RKO (cell line): ENCODE measurements around the gene TNNT2.

Experiments used
- DNase-seq: peaks from one replicate; pipeline ENCODE4 v3.0.0-alpha.2; 2016; ENCODE audit warnings: low spot score

The TNNT2 gene

DNA sequence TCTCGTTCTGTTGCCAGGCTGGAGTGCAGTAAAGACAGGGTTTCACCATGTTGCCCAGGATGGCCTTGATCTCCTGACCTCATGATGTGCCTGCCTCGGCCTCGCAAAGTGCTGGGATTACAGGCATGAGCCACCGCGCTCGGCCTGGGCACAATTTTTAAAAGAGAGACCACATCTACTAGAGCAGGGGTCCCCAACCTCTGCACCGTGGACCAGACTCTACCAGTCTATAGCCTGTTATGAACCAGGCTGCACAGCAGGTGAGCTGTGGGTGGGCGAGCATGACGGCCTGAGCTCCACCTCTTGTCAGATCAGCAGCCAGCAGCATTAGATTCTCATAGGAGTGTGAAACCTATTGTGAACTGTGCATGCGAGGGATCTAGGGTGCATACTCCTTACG is 20.8 kb downstream of the TNNT2 start:
- DNase-seq: no peak

DNA sequence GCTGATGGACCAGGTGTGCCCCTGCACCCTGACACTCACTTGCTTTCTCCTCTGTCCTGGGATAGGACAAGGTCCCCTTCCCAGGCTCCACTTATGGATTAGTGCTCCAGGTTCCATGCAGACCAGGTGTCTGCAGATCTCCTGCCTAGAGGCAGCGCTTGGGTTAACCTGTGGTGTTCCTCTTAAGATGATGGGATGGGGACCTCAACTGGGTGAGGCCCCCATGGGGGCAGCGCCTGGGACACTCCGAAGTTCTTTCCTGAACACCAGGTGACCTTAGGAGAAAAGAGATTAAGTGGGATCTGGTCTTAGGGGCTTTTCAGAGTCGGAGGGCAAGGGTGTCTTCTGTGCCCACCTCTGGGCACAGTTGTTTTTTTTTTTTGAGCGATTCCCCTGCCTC is 21.2 kb downstream of the TNNT2 start:
- no peak for DNase-seq

DNA sequence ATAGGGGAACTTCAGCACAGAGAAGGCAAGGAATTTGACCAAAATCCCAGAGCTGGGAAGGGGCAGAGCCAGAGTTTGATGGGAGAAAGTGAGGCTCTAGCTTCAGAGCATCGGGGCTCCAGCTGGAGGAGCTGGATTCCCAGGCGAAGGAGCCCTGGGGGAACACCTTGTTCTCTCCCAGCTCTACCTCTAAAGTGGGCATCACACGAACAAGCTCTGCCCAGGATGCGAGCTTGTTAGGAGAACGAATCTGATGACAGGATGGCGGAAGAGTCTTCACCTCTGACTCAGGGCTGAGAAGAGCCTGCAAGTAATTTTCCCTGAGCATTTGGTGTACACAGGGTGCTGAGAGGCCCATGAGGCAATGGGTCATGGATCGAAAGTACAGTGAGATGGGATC is 22.0 kb downstream of the TNNT2 start:
- no peak for DNase-seq

DNA sequence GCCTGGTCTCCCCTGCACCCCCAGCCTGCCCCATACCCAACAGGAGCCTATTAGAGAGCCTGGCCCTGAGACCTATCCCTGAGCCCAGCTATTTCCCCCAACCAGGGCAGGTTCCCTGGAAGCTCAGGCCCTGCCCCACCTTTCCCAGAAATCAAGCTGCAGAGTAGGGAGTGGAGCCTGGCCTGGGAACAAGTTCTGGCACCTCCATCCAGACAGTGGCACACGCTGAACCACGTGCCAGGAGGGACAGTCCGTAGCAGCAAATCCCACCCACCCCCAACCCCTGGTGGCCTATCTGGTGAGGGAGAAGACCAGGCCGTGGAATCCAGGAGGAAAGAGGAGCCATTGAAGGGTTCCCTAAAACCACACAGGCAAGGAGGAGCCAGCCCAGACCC is 22.6 kb downstream of the TNNT2 start:
- no peak for DNase-seq

DNA sequence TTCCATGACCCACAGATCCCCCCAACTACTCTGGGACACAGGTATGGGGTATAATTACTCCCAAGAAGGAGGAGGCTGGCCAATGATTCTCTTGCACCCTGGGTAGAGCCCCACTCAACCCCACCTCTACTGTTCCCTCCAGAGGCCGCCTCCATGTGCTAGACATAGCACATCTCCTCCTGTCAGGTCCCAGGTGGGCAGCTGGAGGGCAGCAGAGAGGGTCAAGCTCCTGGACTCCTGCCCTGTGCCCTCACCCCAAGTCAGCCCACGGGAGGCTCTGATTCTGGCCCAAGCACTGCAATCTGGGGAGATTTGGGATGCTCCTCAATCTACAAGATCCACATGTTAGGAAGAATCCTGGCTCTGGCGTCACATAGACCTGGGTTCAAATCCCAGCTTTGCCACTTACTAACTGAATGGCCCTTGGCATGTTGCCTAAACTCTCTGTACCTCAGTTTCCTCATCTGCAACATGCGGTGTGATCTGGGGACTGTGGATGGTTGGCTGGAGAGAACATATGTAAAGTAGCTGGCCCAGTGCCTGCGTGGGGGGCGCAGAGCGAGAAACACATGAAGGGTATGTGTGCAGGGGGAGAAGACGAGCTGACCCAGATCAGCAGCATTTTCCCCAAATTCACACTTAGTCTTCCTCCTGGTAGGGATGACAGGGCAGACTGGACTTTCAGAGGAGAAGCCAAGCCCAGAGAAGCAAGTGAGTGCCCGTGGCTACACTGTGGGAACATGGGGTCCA is 23.2 kb downstream of the TNNT2 start:
- no peak for DNase-seq

DNA sequence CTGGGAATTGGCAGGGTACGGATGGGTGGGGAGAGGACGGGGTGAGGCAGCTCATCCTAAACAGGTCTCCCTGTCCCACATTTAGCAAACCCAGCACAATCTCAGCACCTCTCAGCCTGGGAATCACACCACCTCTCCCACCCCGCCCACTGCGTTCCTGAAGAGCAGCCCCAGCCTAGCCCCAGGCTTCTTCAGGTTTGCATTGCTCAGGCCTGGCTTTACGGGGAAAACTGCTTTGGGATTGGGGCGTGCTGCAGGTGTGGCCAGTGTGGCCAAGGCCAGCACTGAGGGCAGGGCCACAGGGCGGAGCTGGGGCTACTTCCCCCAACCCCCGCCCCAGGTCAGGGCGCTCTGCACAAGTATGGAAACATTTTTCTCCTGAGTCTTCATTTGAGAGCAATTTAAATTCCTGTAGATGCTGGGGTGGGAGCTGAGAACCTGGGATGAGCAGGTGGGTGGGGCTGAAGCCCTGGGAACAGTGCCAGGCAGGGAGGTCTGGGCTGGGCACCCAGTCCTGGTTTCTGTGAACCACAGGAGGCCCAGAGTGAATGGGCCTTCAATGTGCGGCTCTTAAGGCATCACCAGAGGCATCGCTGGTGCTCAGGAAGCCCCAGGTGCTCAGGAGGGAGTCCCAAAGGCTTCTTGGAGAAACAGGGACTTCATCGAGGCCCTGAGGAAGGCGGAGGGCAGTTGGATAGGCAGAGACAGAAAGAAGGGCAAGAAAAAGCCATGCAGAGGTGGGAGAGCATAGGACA is 24.1 kb downstream of the TNNT2 start:
- no peak for DNase-seq

DNA sequence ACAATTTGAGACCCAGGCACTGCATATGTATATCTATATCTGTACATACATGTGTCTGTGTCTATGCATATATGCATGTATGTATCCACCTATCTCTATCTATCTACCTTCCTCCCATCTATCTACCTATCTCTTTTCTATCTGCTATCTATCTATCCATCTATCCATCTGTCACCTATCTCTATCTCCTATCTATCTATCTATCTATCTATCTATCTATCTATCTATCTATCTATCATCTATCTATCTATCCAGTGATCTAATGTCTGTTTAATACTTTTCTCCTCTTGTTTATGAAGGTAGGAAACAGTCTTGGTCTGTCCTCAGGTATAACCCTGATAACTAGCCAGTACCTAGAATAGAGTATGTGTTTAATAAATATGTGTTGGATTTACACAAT is 25.9 kb downstream of the TNNT2 start:
- DNase-seq: no peak

DNA sequence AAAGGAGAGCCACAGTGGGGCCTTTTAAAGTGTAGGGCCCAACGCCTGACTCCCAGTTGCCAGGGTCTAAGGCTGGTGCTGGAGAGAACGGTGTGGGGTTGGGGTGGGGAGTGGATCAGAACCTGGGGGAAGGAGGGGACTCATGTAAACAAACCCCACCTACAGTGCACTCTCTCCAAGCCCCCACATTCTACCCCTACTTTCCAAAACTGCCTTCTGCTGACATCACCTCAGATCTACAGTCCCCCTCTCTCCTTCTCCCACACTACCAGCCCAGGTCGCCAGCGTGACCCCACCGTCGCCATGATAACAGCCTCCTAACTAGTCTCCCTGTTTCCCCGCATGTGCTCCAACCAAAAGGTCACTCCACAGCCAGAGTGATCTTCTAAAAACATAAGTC is 26.6 kb downstream of the TNNT2 start:
- no peak for DNase-seq

DNA sequence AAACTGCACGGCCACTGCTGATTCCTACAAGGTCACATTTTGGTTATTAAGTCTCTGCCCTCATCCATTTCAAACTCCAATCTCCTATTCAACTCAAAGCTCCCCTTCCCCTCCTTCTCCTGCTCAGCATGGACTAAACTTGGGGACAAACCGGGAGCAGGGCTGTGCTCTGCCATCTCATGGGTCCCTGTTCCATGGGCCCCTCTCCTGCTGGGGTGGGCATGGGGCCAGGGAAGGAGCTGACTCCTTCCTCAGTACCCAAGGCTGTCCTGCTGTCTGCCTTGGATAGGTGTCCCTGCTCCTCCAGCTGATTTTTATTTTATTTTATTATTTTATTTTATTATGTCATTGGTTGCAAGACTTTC is 27.1 kb downstream of the TNNT2 start:
- no peak for DNase-seq

DNA sequence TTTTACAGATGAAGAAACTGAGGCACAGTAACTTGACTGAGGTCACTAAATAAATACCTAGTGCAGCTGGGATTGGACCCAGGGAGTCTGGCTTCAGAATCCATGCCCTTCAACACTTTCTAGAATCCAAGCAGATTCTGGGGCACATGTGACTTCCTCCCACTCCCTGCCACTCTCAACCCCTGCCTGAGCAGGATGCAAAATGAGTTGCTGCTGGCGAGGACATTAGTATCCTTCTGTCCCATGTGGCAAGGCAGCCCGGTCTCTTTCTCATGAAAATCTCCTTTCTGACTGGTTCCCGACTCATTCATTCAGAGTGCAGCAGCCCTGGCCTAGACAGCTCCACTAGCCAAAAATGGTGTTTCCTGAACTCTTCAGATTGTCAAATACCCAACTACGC is 28.4 kb downstream of the TNNT2 start:
- no peak for DNase-seq

DNA sequence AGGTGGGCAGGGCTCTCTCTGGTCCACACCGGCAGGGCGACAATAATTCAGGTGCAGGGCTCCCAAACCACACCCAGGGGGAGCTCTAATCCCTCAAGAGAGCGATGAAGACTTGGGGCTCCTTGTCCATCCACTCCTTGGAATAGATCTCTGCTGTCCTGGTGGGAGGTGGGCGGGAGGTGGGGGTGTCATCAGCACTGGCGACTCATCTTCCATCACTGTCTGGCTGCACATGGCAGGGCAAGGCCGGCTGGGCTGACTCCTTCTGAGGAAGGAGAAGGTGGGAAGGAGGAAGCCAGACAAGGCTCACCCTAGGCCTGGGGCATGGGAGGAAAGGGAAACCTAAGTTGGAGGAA is 29.3 kb downstream of the TNNT2 start:
- peak; percentile 50 for DNase-seq

DNA sequence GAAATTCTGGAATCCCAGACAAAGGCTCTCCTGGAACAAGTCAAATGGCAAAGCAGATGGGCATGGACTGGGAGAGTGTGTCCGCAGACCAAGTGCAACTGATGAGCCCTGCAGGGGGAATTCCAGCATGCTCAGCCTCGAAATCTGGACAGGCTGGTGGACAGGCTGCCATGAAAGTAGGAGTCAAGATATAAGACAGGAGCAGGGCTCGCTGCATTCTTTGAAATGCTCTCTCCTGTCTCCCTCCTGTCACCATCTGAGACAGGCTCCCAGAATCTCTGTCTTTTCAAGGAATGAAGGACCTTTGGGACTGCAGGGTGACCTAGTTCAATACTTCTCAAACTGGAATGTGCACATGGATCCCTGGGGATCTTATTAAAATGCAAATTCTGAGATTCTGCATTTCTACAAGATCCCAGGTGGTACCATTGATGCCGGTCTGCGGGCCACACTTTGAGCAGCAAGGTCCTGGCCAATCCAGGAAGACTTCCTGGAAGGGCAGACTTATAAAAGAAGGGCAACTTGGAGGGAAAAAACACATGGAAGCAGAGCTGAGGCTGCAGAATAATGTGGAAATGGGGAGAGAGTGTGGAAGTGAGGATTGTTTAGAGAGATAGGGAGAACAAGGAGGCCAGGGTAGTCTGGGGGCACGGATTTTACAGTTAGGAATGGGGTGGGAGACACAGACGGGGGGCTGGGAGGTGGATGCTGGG is 29.8 kb downstream of the TNNT2 start:
- no peak for DNase-seq

DNA sequence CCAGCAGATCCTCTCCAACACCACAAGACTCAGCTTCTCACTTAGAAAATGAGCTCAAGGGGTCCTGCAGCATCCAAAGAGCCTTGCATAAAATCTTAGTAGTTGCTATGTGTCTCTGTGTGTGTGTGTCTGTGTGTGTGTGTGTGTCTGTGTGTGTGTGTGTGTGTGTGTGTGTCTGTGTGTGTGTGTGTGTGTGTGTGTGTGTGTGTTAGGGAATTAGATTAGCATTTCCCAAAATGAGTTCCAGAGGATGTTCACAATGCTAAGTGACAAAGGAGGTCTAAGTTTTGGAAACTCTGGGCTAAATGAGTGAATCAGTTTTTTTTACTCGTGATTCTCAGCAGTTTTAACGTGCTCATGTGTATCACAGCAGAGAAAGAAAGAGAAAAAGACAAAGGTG is 30.5 kb downstream of the TNNT2 start:
- no peak for DNase-seq

DNA sequence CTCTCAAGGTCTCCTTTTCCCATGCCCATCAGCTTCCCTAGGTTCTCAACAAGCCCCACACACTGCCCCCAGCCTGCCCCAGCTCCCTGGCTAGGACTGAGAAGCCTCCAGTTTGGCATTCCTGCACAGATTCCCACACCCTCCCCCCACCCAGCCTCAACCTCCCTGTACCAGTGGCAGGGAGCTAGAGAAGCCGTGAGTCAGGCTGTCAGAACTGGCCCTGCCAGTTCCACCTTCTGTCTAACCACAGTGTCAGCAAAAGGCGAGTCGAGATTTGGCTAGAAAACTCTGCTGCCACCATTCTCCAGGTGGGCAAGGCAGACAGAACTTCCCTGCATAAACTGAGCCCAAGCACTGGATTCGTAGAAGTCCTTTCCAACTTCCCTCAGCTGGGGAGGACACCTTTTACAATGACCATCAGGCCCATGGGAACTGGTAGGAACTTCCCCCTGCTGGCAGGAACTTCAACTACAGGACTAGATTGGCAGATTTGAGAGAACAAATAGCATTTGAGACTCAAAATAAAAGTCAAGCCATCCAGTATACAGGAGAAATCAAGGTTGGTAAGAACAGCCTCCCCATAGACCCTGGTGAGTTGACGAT is 31.0 kb downstream of the TNNT2 start:
- DNase-seq: peak; percentile 51

DNA sequence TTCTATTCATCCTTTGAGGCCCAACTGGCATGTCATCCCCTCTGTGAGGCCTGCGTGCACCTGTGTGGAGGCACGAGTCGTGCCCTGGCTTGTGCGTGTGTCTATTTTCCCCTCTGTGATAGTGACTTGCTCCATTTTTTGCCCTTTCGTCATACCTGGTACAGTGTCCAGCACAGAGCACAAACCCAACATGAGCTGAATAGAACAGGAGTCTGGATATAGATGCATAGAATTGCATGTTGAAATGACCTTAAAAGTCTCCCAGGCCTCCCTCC is 32.5 kb downstream of the TNNT2 start:
- no peak for DNase-seq

DNA sequence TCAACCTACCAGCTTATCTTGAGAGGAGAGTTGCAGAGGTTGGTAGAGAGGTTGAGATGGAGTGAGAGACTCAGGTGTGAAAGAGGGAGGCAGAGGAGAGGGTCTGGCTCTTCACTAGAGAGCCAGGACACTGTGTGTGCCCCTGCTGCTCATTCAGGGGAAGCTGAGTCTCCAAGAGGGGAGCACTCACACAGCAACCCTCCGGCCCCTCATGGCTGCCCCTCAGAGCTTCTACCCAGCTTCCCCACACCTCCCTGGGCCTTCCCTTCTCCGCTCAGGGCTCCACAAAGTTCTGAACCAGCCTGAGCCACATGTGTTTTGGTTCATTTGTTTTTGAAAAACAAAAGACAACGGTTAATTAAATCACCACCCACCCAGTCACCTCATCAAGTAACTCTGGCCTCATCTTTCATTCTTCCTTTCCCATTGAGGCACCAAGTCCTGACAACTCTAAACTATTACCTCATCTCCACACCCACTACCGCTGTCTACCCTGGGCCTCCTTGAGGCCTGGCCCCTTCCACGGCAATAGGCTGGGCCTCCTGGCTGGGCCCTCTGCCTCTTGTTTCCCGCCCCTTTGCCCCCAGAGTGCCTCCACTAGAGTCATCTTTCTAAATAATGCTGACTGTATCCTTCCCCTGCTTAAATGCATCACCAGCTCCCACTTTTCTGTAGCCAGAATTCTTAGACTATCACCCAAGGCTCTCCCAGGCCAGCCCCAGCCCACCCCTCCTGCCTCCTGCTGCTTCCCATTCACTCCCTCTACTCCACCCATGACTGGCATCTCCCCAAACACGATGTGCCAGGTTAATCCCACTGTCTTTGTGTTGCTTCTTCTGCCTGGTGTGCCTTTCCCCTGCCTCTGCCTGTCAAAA is 33.0 kb downstream of the TNNT2 start:
- DNase-seq: no peak

DNA sequence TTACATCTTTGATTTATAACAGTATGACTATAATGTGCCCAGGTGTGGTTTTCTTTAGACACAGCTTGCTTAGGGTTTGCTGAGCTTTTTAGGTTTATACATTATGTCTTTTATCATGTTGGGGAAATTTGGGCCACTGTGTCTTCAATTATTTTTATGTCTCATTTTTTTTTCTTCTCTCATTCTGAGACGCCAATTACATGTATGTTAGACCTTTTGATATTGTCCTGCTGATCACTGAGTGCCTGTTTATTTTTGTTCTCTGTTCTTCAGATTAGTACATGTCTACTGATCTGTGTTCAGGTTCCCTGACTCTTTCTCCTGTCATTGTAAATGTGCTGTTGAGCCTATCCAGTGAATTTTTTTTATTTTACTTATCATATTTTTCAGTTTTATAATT is 36.1 kb downstream of the TNNT2 start:
- DNase-seq: no peak

DNA sequence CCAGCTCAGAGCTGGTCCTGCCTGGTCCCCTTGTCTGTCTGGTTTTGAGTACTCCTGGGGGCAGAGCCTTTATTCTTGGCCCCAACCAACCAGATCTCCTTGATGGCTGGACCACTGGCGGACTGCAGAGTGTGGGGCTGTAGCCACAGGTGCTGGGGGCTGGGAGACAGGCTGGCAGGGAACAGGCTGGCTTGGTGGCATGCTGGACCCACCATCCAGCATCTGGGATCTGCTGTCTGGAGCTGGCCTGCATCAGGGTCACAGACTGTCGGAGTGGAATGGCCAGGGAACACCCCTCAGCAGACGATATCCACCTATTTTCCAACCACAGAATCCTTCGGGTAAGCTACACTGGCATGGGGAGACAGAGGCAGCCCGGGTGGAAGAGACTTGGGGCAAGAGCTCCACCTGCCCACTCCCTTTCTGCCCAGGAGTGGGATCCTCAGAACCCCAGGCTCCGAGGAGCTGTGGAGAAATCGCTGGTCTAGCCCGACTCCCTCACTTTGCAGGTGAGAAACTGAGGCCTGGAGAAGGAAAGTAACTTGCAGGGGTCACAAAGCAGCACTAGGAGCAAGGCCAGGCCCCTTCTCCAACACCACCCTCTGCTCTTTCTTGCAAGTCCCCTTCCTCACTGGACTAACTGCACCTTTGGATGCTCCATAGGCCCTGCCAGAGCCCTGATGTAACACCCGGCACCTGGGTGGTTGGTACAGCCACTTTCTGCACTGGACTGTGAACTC is 40.6 kb downstream of the TNNT2 start:
- no peak for DNase-seq

DNA sequence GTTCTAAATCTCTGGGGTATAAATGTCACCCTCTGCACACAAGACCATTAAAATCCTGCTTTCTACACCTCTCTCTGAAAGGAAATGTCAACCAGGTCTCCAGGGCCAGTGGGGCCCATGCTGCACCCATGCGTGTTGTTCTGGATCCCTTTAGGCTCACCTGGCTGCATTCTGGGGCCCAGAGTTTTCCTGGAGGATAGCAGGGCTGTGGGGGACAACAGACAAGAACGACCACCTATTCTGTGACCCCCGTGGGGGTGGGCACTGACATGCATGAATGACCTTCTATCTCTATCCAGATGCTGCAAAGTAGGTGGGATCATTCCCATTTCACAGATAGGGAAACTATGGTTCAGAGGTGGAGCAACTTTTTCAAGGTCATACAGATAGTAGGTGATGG is 41.6 kb downstream of the TNNT2 start:
- no peak for DNase-seq

DNA sequence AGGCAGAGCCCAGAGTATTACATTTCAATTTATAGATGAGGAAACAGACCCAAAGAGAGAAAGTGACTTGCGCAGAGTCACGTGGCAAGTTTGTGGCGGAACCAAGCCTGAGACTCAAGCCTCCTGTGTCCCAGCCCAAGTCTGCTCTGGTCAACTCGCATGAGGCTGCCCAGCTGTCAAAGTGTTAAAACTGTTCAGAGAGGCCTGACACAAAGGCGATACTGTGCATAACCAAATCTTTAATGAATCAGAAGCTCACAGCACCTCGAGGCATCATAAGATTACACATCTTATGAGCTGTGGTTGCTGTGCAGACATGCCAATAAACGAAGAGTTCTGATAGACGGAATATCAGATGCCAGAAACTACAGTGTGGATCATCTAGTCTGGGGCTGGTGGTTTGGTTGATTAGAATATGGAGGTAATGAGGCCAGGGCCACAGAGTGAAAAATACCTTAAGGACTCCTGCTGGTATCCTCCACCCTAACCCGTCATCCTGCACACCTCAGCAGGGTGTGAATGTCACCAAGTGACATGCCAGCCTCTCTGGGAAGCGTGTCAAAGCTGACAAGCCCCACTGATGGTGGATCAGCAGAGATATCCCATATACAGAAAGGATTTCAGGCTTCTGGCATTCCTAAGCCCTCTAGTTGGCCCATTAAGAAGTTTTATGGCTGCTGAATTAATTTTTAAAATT is 42.2 kb downstream of the TNNT2 start:
- no peak for DNase-seq
